GM04503 (cell line): ENCODE measurements around the gene SND1.

Source experiments
- DNase-seq: peaks from one replicate; pipeline ENCODE4 v3.0.0-alpha.2; 2012; ENCODE audit warnings: low read depth

The SND1 gene

GRCh38 chr7:127802845-127803244 lies 150.9 kb downstream of the SND1 start:
- no peak for DNase-seq

GRCh38 chr7:127803626-127804025 lies 151.6 kb downstream of the SND1 start:
- DNase-seq, result no peak

GRCh38 chr7:127807340-127807739 lies 155.3 kb downstream of the SND1 start:
- DNase-seq, result no peak

- no peak for DNase-seq
These were observed 155.8 kb downstream of the SND1 start for GRCh38 chr7:127807829-127808228.

GRCh38 chr7:127809261-127809702 lies 157.3 kb downstream of the SND1 start:
- DNase-seq, result peak; percentile 45

GRCh38 chr7:127810113-127810512 lies 158.1 kb downstream of the SND1 start:
- no peak for DNase-seq

- DNase-seq, result no peak
These were observed 159.0 kb downstream of the SND1 start for GRCh38 chr7:127810696-127811660.

GRCh38 chr7:127812540-127812939 lies 160.5 kb downstream of the SND1 start:
- DNase-seq, result no peak

- DNase-seq, result no peak
These were observed 162.1 kb downstream of the SND1 start for GRCh38 chr7:127813991-127814541.

GRCh38 chr7:127815631-127816145 lies 163.7 kb downstream of the SND1 start:
- no peak for DNase-seq

- no peak for DNase-seq
These were observed 164.6 kb downstream of the SND1 start for GRCh38 chr7:127816354-127817190.

- no peak for DNase-seq
These were observed 165.5 kb downstream of the SND1 start for GRCh38 chr7:127817466-127817865.

GRCh38 chr7:127818306-127818705 lies 166.3 kb downstream of the SND1 start:
- no peak for DNase-seq

- peak; percentile 28 for DNase-seq
These were observed 168.2 kb downstream of the SND1 start for GRCh38 chr7:127819975-127820731.

GRCh38 chr7:127820732-127821085 lies 168.7 kb downstream of the SND1 start:
- DNase-seq, result no peak

- no peak for DNase-seq
These were observed 169.2 kb downstream of the SND1 start for GRCh38 chr7:127821146-127821545.

- no peak for DNase-seq
These were observed 171.0 kb downstream of the SND1 start for GRCh38 chr7:127822822-127823508.

- peak; percentile 63 for DNase-seq
These were observed 172.7 kb downstream of the SND1 start for GRCh38 chr7:127824682-127825081.

GRCh38 chr7:127828843-127829500 lies 177.0 kb downstream of the SND1 start:
- DNase-seq, result no peak
